Measurements from ENCODE around the gene ATP6V1G2. TPM values are rescaled to one million over a fixed set of nuclear protein-coding genes. Genes with fewer than 3 reads are reported as not detected.

Gene ATP6V1G2
- polyA plus RNA-seq, 1 donor from 2014 or later: 56.7 TPM

DNA sequence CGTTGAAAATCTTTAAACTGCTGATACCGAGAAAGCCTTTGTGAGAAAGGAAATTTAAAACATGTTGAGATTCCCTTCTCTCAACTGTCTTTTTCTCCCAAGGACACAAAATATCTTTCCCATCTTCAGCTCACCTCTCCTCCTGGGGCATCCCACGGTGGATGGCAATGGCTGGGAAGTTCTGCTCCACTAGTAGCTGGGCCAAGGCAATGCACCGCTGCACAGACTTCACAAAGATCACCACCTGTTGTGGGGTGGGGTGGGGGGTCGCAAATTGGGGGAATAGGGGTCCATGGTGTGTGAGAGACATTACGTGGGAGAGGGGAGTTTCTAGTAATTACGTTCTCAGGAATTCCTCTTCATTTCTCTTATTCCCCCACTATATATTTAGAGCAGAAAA lies 15.2 kb downstream of the ATP6V1G2 start:
- TF ChIP-seq RAD21 (conservative IDR thresholded peaks at IDR 0.05) (no peak), EP300 (conservative IDR thresholded peaks at IDR 0.05; ENCODE audit: poor library complexity, severe bottlenecking) (no peak), EZH2 (IDR thresholded peaks at IDR 0.05; ENCODE audit: borderline replicate concordance, insufficient read depth, low read length, poor library complexity, severe bottlenecking) (no peak), TAF1 (IDR thresholded peaks at IDR 0.05; ENCODE audit: low read depth) (no peak)
- TF ChIP-seq, protein P1, sequence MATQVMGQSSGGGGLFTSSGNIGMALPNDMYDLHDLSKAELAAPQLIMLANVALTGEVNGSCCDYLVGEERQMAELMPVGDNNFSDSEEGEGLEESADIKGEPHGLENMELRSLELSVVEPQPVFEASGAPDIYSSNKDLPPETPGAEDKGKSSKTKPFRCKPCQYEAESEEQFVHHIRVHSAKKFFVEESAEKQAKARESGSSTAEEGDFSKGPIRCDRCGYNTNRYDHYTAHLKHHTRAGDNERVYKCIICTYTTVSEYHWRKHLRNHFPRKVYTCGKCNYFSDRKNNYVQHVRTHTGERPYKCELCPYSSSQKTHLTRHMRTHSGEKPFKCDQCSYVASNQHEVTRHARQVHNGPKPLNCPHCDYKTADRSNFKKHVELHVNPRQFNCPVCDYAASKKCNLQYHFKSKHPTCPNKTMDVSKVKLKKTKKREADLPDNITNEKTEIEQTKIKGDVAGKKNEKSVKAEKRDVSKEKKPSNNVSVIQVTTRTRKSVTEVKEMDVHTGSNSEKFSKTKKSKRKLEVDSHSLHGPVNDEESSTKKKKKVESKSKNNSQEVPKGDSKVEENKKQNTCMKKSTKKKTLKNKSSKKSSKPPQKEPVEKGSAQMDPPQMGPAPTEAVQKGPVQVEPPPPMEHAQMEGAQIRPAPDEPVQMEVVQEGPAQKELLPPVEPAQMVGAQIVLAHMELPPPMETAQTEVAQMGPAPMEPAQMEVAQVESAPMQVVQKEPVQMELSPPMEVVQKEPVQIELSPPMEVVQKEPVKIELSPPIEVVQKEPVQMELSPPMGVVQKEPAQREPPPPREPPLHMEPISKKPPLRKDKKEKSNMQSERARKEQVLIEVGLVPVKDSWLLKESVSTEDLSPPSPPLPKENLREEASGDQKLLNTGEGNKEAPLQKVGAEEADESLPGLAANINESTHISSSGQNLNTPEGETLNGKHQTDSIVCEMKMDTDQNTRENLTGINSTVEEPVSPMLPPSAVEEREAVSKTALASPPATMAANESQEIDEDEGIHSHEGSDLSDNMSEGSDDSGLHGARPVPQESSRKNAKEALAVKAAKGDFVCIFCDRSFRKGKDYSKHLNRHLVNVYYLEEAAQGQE (IDR thresholded peaks at IDR 0.05; ENCODE audit: borderline replicate concordance): no peak
- TF ChIP-seq, protein P2, sequence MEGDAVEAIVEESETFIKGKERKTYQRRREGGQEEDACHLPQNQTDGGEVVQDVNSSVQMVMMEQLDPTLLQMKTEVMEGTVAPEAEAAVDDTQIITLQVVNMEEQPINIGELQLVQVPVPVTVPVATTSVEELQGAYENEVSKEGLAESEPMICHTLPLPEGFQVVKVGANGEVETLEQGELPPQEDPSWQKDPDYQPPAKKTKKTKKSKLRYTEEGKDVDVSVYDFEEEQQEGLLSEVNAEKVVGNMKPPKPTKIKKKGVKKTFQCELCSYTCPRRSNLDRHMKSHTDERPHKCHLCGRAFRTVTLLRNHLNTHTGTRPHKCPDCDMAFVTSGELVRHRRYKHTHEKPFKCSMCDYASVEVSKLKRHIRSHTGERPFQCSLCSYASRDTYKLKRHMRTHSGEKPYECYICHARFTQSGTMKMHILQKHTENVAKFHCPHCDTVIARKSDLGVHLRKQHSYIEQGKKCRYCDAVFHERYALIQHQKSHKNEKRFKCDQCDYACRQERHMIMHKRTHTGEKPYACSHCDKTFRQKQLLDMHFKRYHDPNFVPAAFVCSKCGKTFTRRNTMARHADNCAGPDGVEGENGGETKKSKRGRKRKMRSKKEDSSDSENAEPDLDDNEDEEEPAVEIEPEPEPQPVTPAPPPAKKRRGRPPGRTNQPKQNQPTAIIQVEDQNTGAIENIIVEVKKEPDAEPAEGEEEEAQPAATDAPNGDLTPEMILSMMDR (IDR thresholded peaks at IDR 0.05; ENCODE audit: poor library complexity, severe bottlenecking): no peak
- Histone ChIP-seq H4K20me1 (ENCODE audit: insufficient read depth) (peaks cover 16% of the 10 kb centered on the region), H3K27me3 (ENCODE audit: insufficient read depth, low read depth, low read length) (no peaks in the 10 kb centered on the region), H3K4me2 (ENCODE audit: low read length) (no peak overlapping the region), H3K36me3 (ENCODE audit: insufficient read depth, low read length) (no peaks in the 10 kb centered on the region), H3K9me3 (ENCODE audit: low read length) (no peaks in the 10 kb centered on the region), H3K9me2 (ENCODE audit: insufficient read depth, low read length) (no peaks in the 10 kb centered on the region), H3K79me2 (replicated peaks; ENCODE audit: insufficient read depth, low read length) (peaks cover 4% of the 10 kb centered on the region), H2AFZ (ENCODE audit: low read depth, low read length) (no peak overlapping the region), H3K9ac (ENCODE audit: low read length) (no peak overlapping the region), H3K4me3 (ENCODE audit: low read length) (no peak overlapping the region), H3F3A (ENCODE audit: insufficient read depth, low read length, poor library complexity, severe bottlenecking) (peaks cover 3% of the 10 kb centered on the region), H3K27ac (ENCODE audit: low read length) (no peak overlapping the region)

DNA sequence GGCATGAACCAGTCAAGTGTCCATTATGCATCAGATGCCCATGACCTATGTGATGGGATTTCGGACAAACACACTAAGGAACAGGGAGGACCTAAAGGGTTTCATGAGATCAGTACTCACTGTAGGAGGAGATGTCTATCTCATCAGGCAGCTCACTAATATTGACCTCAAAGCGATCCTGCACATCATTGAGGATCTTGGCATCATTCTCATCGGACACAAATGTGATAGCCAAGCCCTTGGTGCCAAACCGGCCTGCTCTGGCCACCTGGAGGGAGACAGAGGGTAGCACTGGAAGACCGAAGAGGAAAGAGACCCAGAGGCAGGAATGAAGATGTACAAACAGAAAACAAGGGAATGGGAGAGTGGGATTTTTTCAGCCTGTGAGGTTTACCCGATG lies 15.7 kb downstream of the ATP6V1G2 start:
- no peak overlapping the region for H3K27ac ChIP-seq (ENCODE audit: low read length)
- H3K79me2 ChIP-seq (replicated peaks; ENCODE audit: insufficient read depth, low read length): peaks cover 4% of the 10 kb centered on the region
- H3K27me3 ChIP-seq (ENCODE audit: insufficient read depth, low read depth, low read length): no peaks in the 10 kb centered on the region
- no peak overlapping the region for H2AFZ ChIP-seq (ENCODE audit: low read depth, low read length)
- no peaks in the 10 kb centered on the region for H3K9me2 ChIP-seq (ENCODE audit: insufficient read depth, low read length)
- H3K9ac ChIP-seq (ENCODE audit: low read length): no peak overlapping the region
- H3K4me2 ChIP-seq (ENCODE audit: low read length): no peak overlapping the region
- TF ChIP-seq SMC3 (conservative IDR thresholded peaks at IDR 0.05; ENCODE audit: poor library complexity) (no peak), EZH2 (IDR thresholded peaks at IDR 0.05; ENCODE audit: borderline replicate concordance, insufficient read depth, low read length, poor library complexity, severe bottlenecking) (no peak), MXI1 (conservative IDR thresholded peaks at IDR 0.05; ENCODE audit: poor library complexity, severe bottlenecking) (no peak), TAF1 (IDR thresholded peaks at IDR 0.05; ENCODE audit: low read depth) (no peak), POLR2AphosphoS5 (IDR thresholded peaks at IDR 0.05) (no peak), EP300 (conservative IDR thresholded peaks at IDR 0.05; ENCODE audit: poor library complexity, severe bottlenecking) (no peak), RAD21 (conservative IDR thresholded peaks at IDR 0.05) (no peak)
- TF ChIP-seq, protein P1 (IDR thresholded peaks at IDR 0.05; ENCODE audit: borderline replicate concordance): no peak
- TF ChIP-seq, protein P2 (IDR thresholded peaks at IDR 0.05; ENCODE audit: poor library complexity, severe bottlenecking): no peak
- H3K9me3 ChIP-seq (ENCODE audit: low read length): no peaks in the 10 kb centered on the region
- peaks cover 12% of the 10 kb centered on the region for H4K20me1 ChIP-seq (ENCODE audit: insufficient read depth)
- no peak overlapping the region for H3K4me3 ChIP-seq (ENCODE audit: low read length)
- no peaks in the 10 kb centered on the region for H3K36me3 ChIP-seq (ENCODE audit: insufficient read depth, low read length)
- peaks cover 3% of the 10 kb centered on the region for H3F3A ChIP-seq (ENCODE audit: insufficient read depth, low read length, poor library complexity, severe bottlenecking)

Measured in neural cell (in vitro differentiated cells).